ENCODE data around the gene CDH18. TPM values are rescaled to one million over a fixed set of nuclear protein-coding genes. Genes with fewer than 3 reads are reported as not detected.

CDH18 gene
- total and polyA plus RNA-seq, 4 donors = not detected

DNA sequence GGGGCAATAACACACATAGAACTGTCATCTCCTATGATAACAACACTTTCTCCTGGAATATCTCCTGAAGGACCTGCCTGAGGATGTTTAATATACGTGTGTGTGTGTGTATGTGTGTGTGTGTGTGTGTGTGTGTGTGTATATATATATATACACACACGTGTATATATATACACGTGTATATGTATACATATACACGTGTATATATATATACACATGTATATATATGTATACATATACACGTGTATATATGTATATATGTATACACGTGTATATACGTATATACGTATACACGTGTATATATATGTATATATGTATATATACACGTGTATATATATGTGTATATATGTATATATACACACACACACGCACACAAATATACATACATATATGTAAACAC lies 27.5 kb downstream of the CDH18 start:
- H3K4me3 ChIP-seq (ENCODE audit: low read length in 2 of 2) = no peak overlapping the region
- H3K9me3 ChIP-seq (ENCODE audit: control insufficient read depth, low read length) = peaks cover 1% of the 10 kb centered on the region
- H3K27ac ChIP-seq (ENCODE audit: low read depth in 1 of 2, low read length in 2 of 2) = no peak overlapping the region
- H3K27me3 ChIP-seq (ENCODE audit: control insufficient read depth in 1 of 2, insufficient read depth in 2 of 2, low read length in 1 of 2) = no peaks in the 10 kb centered on the region
- no peaks in the 10 kb centered on the region for H3K36me3 ChIP-seq (ENCODE audit: control insufficient read depth in 1 of 2, insufficient read depth in 2 of 2, low read length in 1 of 2)
- ATAC-seq (ENCODE audit: low FRiP score) = no peak
- DNase-seq = no peak
- intact Hi-C loops (cut with DNase I) = no loop called here
- 70 to 81% methylated on average over 11 of the region's 11 CpGs for WGBS, 2 donors
- no peaks in the 10 kb centered on the region for H3K4me1 ChIP-seq (ENCODE audit: control insufficient read depth in 1 of 2, insufficient read depth in 2 of 2, low read length in 2 of 2)

DNA sequence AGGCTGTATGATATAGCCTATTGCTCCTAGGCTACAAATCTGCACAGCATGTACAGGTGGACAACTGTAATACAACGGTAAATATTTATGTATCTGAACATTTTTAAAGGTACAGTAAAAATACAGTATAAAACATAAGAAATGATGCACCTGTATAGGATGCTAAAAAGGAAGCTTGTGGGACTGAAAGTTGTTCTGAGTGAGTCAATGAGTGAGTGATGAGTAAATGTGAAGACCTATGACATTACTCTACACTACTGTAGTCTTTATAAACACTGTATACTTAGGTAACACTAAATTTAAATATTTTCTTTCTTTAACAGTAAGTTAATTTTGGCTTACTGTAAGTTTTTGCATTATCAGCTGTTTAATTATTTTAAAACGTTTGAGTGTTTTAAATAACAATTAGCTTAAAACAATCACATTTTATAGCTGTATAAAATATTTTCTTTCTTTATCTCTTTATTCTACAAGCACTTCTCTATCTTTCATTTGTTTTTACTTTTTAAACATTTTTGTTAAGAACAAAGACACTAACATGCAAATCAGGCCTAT lies 28.1 kb downstream of the CDH18 start:
- ATAC-seq (ENCODE audit: low FRiP score) (no peak), DNase-seq (no peak)
- Histone ChIP-seq H3K27ac (ENCODE audit: low read depth in 1 of 2, low read length in 2 of 2) (no peak overlapping the region), H3K27me3 (ENCODE audit: control insufficient read depth in 1 of 2, insufficient read depth in 2 of 2, low read length in 1 of 2) (no peaks in the 10 kb centered on the region), H3K4me1 (ENCODE audit: control insufficient read depth in 1 of 2, insufficient read depth in 2 of 2, low read length in 2 of 2) (no peaks in the 10 kb centered on the region), H3K4me3 (ENCODE audit: low read length in 2 of 2) (no peak overlapping the region), H3K36me3 (ENCODE audit: control insufficient read depth in 1 of 2, insufficient read depth in 2 of 2, low read length in 1 of 2) (no peaks in the 10 kb centered on the region), H3K9me3 (ENCODE audit: control insufficient read depth, low read length) (peaks cover 1% of the 10 kb centered on the region)
- intact Hi-C loops (cut with DNase I) = no loop called here
- 62 to 63% methylated on average over 2 of the region's 2 CpGs for WGBS, 2 donors

DNA sequence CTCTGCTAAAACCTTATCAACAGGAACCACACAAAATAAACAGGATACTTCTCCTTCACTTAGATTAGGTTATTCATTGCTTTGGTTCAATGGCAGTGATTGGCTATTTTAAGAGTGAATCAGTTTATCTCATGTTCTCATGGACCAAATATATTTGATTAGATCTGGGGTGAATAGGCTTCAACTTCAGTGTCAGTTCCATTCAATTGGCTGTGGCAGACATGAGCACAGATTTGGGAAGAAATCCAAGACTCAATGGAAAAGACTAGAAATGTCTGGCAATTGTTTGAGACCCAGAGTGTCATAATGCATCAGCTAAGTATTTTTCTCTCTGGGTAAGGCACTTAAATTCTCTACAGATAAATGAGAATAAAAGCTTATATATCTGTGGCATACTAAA lies 37.1 kb downstream of the CDH18 start:
- Histone ChIP-seq H3K27ac (ENCODE audit: low read depth in 1 of 2, low read length in 2 of 2) (no peak overlapping the region), H3K27me3 (ENCODE audit: control insufficient read depth in 1 of 2, insufficient read depth in 2 of 2, low read length in 1 of 2) (no peaks in the 10 kb centered on the region), H3K9me3 (ENCODE audit: control insufficient read depth, low read length) (no peaks in the 10 kb centered on the region), H3K4me3 (ENCODE audit: low read length in 2 of 2) (no peak overlapping the region), H3K36me3 (ENCODE audit: control insufficient read depth in 1 of 2, insufficient read depth in 2 of 2, low read length in 1 of 2) (no peaks in the 10 kb centered on the region), H3K4me1 (ENCODE audit: control insufficient read depth in 1 of 2, insufficient read depth in 2 of 2, low read length in 2 of 2) (no peaks in the 10 kb centered on the region)
- intact Hi-C loops (cut with DNase I) = no loop called here
- ATAC-seq (ENCODE audit: low FRiP score) (no peak), DNase-seq (no peak)

DNA sequence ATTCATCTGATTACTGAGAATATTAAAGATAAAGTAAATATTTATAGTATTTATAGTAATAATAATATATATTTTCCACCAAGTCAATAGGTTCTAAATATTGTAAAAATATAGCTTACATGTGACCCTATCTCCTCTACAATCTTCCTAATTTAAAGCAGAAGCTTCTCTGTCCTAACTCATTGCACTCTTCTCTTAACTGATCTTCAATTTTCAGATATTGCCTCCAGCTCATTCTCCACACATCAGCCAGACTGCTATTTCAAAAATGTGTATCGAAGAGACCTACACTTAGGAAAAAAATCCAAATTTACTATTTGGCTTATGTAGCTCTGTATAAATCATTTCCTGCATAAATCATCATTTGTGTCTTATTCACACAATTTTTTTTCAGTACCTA lies 47.8 kb downstream of the CDH18 start:
- no peak overlapping the region for H3K4me3 ChIP-seq (ENCODE audit: low read length in 2 of 2)
- no peaks in the 10 kb centered on the region for H3K4me1 ChIP-seq (ENCODE audit: control insufficient read depth in 1 of 2, insufficient read depth in 2 of 2, low read length in 2 of 2)
- no peaks in the 10 kb centered on the region for H3K36me3 ChIP-seq (ENCODE audit: control insufficient read depth in 1 of 2, insufficient read depth in 2 of 2, low read length in 1 of 2)
- intact Hi-C loops (cut with DNase I) = no loop called here
- H3K27ac ChIP-seq (ENCODE audit: low read depth in 1 of 2, low read length in 2 of 2) = no peak overlapping the region
- WGBS, 2 donors = 47 to 49% methylated on average over 1 of the region's 1 CpG
- H3K9me3 ChIP-seq (ENCODE audit: control insufficient read depth, low read length) = no peaks in the 10 kb centered on the region
- H3K27me3 ChIP-seq (ENCODE audit: control insufficient read depth in 1 of 2, insufficient read depth in 2 of 2, low read length in 1 of 2) = no peaks in the 10 kb centered on the region
- ATAC-seq (ENCODE audit: low FRiP score) (no peak), DNase-seq (no peak)

DNA sequence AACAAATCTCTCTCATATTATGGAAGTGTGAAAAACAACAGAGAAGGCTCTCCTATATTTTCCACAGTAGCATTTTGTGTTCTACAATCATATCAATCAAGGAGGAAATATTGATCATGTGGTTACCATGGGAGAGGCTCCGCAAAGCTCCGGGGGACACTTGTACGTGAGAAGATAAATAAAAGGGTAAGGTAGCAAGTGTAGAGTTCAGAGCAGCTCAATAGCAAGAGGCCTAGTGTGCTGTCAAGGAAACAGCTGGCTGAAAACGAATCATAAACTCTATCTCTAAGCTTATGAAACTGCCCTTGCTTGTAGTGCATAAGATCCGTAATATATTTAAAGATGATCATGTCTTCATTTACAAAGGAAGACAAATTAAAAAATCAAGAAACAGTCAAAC lies 57.5 kb downstream of the CDH18 start:
- Histone ChIP-seq H3K4me3 (ENCODE audit: low read length in 2 of 2) (no peak overlapping the region), H3K27me3 (ENCODE audit: control insufficient read depth in 1 of 2, insufficient read depth in 2 of 2, low read length in 1 of 2) (no peaks in the 10 kb centered on the region), H3K27ac (ENCODE audit: low read depth in 1 of 2, low read length in 2 of 2) (no peak overlapping the region), H3K9me3 (ENCODE audit: control insufficient read depth, low read length) (no peaks in the 10 kb centered on the region), H3K4me1 (ENCODE audit: control insufficient read depth in 1 of 2, insufficient read depth in 2 of 2, low read length in 2 of 2) (no peaks in the 10 kb centered on the region), H3K36me3 (ENCODE audit: control insufficient read depth in 1 of 2, insufficient read depth in 2 of 2, low read length in 1 of 2) (no peaks in the 10 kb centered on the region)
- no peak for DNase-seq
- 61 to 64% methylated on average over 5 of the region's 5 CpGs for WGBS, 2 donors
- no peak for ATAC-seq (ENCODE audit: low FRiP score)
- intact Hi-C loops (cut with DNase I) = no loop called here

DNA sequence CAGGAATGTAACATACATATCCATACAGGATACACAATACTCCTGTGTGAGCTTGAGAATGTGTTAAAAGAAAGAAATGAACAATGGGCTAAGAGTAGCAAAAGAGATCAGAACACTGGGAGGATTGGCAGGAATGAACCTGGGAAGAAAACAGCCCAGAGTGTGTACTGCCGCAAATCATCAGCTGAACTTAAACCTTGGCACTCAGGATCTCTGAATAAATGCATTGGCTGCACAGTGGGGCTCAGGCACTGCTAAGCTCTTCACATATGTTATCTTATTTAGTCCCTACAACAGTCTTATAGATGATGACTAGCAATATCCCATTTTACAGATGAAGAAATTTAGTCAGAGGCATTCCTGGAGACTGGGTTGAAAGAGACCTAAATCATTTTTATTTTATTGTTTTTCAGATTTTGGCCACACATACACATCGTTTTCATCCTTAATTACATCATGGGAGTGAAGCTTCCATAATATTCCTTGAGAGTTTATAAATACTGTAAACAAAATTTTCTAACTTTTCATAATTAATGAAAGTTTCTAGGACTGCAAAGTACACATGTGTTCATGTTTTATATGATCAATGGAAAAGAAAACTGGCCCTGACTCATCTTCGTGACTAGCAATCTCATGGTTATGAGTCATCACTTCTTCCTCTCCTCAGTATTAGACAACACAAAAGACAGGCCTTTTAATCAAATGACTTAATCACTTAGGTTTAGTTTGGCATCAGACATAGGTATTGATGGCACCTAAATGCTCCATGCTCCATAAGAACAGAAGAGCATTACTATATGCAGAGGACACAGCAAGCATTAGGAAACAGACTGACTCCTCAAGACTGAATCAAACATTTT lies 59.2 kb downstream of the CDH18 start:
- WGBS, 2 donors = 73 to 79% methylated on average over 3 of the region's 3 CpGs
- no peak overlapping the region for H3K4me3 ChIP-seq (ENCODE audit: low read length in 2 of 2)
- intact Hi-C loops (cut with DNase I) = no loop called here
- H3K27me3 ChIP-seq (ENCODE audit: control insufficient read depth in 1 of 2, insufficient read depth in 2 of 2, low read length in 1 of 2) = no peaks in the 10 kb centered on the region
- no peaks in the 10 kb centered on the region for H3K36me3 ChIP-seq (ENCODE audit: control insufficient read depth in 1 of 2, insufficient read depth in 2 of 2, low read length in 1 of 2)
- DNase-seq (no peak), ATAC-seq (ENCODE audit: low FRiP score) (no peak)
- no peak overlapping the region for H3K27ac ChIP-seq (ENCODE audit: low read depth in 1 of 2, low read length in 2 of 2)
- H3K4me1 ChIP-seq (ENCODE audit: control insufficient read depth in 1 of 2, insufficient read depth in 2 of 2, low read length in 2 of 2) = no peaks in the 10 kb centered on the region
- no peaks in the 10 kb centered on the region for H3K9me3 ChIP-seq (ENCODE audit: control insufficient read depth, low read length)

DNA sequence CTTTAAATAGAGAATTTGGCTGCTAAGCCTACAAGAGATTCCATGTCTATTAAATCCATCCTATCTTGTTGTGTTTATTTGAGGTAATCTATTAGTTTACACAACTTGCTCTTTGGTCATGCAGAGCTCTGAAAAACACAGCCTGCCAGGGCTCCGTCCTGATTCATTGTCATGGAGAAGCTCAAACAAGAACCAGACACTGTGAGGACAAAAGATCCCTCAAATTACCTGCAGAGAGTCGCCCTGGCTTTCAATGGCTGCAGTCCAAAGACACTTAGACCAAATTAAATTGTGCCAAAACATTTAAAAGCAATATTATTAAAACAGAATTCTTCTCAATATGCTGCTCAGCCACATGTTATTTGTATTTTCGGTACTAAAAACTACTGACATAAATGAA lies 60.1 kb downstream of the CDH18 start:
- WGBS, 2 donors = 34% methylated on average over 3 of the region's 3 CpGs
- no peak for DNase-seq

DNA sequence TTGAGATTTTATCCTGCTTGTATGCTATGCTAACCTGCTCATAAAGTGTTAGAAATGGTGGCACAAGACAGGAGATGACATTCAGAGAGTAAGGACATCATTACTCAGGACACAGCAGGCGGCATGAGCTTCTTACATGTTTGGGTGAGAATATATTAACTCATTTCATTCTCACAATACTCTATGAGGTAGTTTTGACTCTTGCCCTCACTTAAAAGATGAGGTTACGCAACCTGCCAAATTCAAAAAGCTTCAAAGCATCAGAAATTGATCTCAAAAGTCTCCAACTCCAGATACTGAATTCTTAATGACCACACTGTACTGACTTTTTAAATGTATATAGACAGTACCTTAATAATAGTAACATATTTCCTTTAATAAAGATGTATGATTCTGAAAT lies 60.8 kb downstream of the CDH18 start:
- Histone ChIP-seq H3K27me3 (ENCODE audit: control insufficient read depth in 1 of 2, insufficient read depth in 2 of 2, low read length in 1 of 2) (no peaks in the 10 kb centered on the region), H3K4me3 (ENCODE audit: low read length in 2 of 2) (no peak overlapping the region), H3K27ac (ENCODE audit: low read depth in 1 of 2, low read length in 2 of 2) (no peak overlapping the region), H3K4me1 (ENCODE audit: control insufficient read depth in 1 of 2, insufficient read depth in 2 of 2, low read length in 2 of 2) (no peaks in the 10 kb centered on the region), H3K36me3 (ENCODE audit: control insufficient read depth in 1 of 2, insufficient read depth in 2 of 2, low read length in 1 of 2) (no peaks in the 10 kb centered on the region), H3K9me3 (ENCODE audit: control insufficient read depth, low read length) (no peaks in the 10 kb centered on the region)
- ATAC-seq (ENCODE audit: low FRiP score) = no peak
- DNase-seq = no peak
- intact Hi-C loops (cut with DNase I) = no loop called here
- WGBS, 2 donors = 38 to 60% methylated on average over 2 of the region's 2 CpGs

More for the DNA sequence above, 60.1 kb downstream of the CDH18 start:
- Histone ChIP-seq H3K27ac (ENCODE audit: low read depth in 1 of 2, low read length in 2 of 2) (no peak overlapping the region), H3K36me3 (ENCODE audit: control insufficient read depth in 1 of 2, insufficient read depth in 2 of 2, low read length in 1 of 2) (no peaks in the 10 kb centered on the region), H3K9me3 (ENCODE audit: control insufficient read depth, low read length) (no peaks in the 10 kb centered on the region), H3K4me1 (ENCODE audit: control insufficient read depth in 1 of 2, insufficient read depth in 2 of 2, low read length in 2 of 2) (no peaks in the 10 kb centered on the region), H3K4me3 (ENCODE audit: low read length in 2 of 2) (no peak overlapping the region), H3K27me3 (ENCODE audit: control insufficient read depth in 1 of 2, insufficient read depth in 2 of 2, low read length in 1 of 2) (no peaks in the 10 kb centered on the region)
- ATAC-seq (ENCODE audit: low FRiP score) = no peak
- intact Hi-C loops (cut with DNase I) = no loop called here

DNA sequence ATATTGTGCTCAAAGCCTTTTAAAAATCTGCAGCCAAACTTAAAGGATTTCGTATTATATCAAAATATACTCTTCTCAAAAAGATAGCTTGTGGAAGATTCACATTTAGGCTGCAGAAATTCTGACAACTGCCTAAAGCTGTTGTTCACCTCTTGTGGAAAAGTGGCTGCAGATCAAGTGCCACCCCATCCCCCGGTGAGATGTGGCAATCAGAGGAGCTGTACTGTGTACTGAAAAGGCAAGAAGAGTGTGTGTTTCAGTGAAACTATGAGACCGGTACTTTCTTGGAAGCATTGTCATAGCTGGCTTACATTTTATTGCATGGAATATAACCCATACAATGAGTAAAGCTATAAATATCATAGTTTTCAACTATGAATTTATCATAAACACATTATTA lies 64.3 kb downstream of the CDH18 start:
- no peaks in the 10 kb centered on the region for H3K36me3 ChIP-seq (ENCODE audit: control insufficient read depth in 1 of 2, insufficient read depth in 2 of 2, low read length in 1 of 2)
- no peak overlapping the region for H3K27ac ChIP-seq (ENCODE audit: low read depth in 1 of 2, low read length in 2 of 2)
- no peaks in the 10 kb centered on the region for H3K9me3 ChIP-seq (ENCODE audit: control insufficient read depth, low read length)
- H3K4me3 ChIP-seq (ENCODE audit: low read length in 2 of 2) = no peak overlapping the region
- intact Hi-C loops (cut with DNase I) = no loop called here
- no peaks in the 10 kb centered on the region for H3K4me1 ChIP-seq (ENCODE audit: control insufficient read depth in 1 of 2, insufficient read depth in 2 of 2, low read length in 2 of 2)
- DNase-seq = no peak
- no peak for ATAC-seq (ENCODE audit: low FRiP score)
- H3K27me3 ChIP-seq (ENCODE audit: control insufficient read depth in 1 of 2, insufficient read depth in 2 of 2, low read length in 1 of 2) = no peaks in the 10 kb centered on the region
- 78 to 81% methylated on average over 3 of the region's 3 CpGs for WGBS, 2 donors
